ENCODE results near the gene MAP6.
"Not testable (repeated sequence)": the region's sequence is repeated elsewhere in the genome, so short reads cannot be mapped to it uniquely, and the experiment has no call there.

MAP6 gene

GRCh38 chr11:75668451-75669297 is at the start of gene MAP6:
Gene MAP6, minus strand, starts transcription at chr11:75669038. Its CDS starts 669 bp downstream, at chr11:75668369.
- DNase-seq = peak in 43 of 56 donors; percentile 7 to 81 (median 58)

- DNase-seq = peak in 6 of 56 donors; percentile 6 to 27 (median 10)
Observed at GRCh38 chr11:75717608-75718418, 49.0 kb upstream of the MAP6 start, which contains the start of gene MOGAT2. Gene MOGAT2, plus strand, starts transcription at chr11:75717838. Its CDS starts 51 bp downstream, at chr11:75717889.

- DNase-seq = no peak
Observed at GRCh38 chr11:75716659-75717058, 47.8 kb upstream of the MAP6 start.

- no peak for DNase-seq
Observed at GRCh38 chr11:75715688-75716087, 46.9 kb upstream of the MAP6 start.

- no peak for DNase-seq
Observed at GRCh38 chr11:75714211-75714610, 45.4 kb upstream of the MAP6 start.

- DNase-seq = peak in 48 of 56 donors; percentile 12 to 74 (median 44)
Observed at GRCh38 chr11:75706260-75706729, 37.5 kb upstream of the MAP6 start.

GRCh38 chr11:75705541-75705940 is 36.7 kb upstream of the MAP6 start:
- no peak for DNase-seq

GRCh38 chr11:75703695-75704237 is 34.9 kb upstream of the MAP6 start:
- DNase-seq = no peak

- no peak for DNase-seq
Observed at GRCh38 chr11:75700940-75701339, 32.1 kb upstream of the MAP6 start.

- no peak for DNase-seq
Observed at GRCh38 chr11:75697906-75698581, 29.2 kb upstream of the MAP6 start.

- DNase-seq = no peak
Observed at GRCh38 chr11:75691804-75692203, 23.0 kb upstream of the MAP6 start.

- DNase-seq = no peak
Observed at GRCh38 chr11:75689863-75690609, 21.2 kb upstream of the MAP6 start.

GRCh38 chr11:75683856-75684255 is 15.0 kb upstream of the MAP6 start:
- not testable (repeated sequence) for DNase-seq

- DNase-seq = no peak
Observed at GRCh38 chr11:75679566-75679965, 10.7 kb upstream of the MAP6 start.

GRCh38 chr11:75678620-75679259 is 9.9 kb upstream of the MAP6 start:
- no peak for DNase-seq

GRCh38 chr11:75677909-75678308 is 9.1 kb upstream of the MAP6 start:
- no peak for DNase-seq

- no peak for DNase-seq
Observed at GRCh38 chr11:75677275-75677674, 8.4 kb upstream of the MAP6 start.

GRCh38 chr11:75673977-75674582 is 5.2 kb upstream of the MAP6 start:
- DNase-seq = peak in 5 of 56 donors; percentile 9 to 33 (median 10)

GRCh38 chr11:75667831-75668450 is 897 bp downstream of the MAP6 start:
- peak in 51 of 56 donors; percentile 20 to 85 (median 68) for DNase-seq

Measured in nucleus accumbens (tissue), 56 donors.